OCI-LY1 (cell line): ENCODE measurements around the gene PLEKHM3.

Experiments
- H2AFZ ChIP-seq: fragments of 200-600 bp; sonication (generic), shearing (Covaris generic); 2 replicates; pipeline ENCODE4 v1.6.0; 2014; ENCODE audit warnings: antibody characterized with exemption, mild to moderate bottlenecking, low read length
- H3F3A ChIP-seq: fragments of 200-600 bp; sonication (generic), shearing (Covaris generic); 2 replicates; pipeline ENCODE4 v1.6.0; 2014; ENCODE audit warnings: mild to moderate bottlenecking, antibody characterized with exemption, low read length, moderate library complexity; ENCODE audit not compliant: insufficient read depth
- H3K27ac ChIP-seq: fragments of 200-600 bp; sonication (generic); 2 replicates; pipeline ENCODE4 v1.5.1; 2014; ENCODE audit warnings: low read length, mixed run types, mild to moderate bottlenecking, low read depth; ENCODE audit not compliant: poor library complexity, severe bottlenecking
- H3K27me3 ChIP-seq: fragments of 200-600 bp; sonication (generic); 2 replicates; pipeline ENCODE4 v1.6.0; 2014; ENCODE audit warnings: antibody characterized with exemption, mild to moderate bottlenecking, low read length, moderate library complexity; ENCODE audit not compliant: insufficient read depth
- H3K36me3 ChIP-seq: fragments of 200-600 bp; sonication (generic); 2 replicates; pipeline ENCODE4 v1.6.1; 2014; ENCODE audit warnings: mild to moderate bottlenecking, antibody characterized with exemption, low read length, moderate library complexity, mixed read lengths; ENCODE audit not compliant: insufficient read depth
- H3K4me1 ChIP-seq: fragments of 200-600 bp; sonication (generic); 2 replicates; pipeline ENCODE4 v1.5.1; 2014; ENCODE audit warnings: mild to moderate bottlenecking, low read length, moderate library complexity; ENCODE audit not compliant: insufficient read depth, severe bottlenecking
- H3K4me2 ChIP-seq: fragments of 200-600 bp; sonication (generic), shearing (Covaris generic); 2 replicates; pipeline ENCODE4 v1.6.1; 2014; ENCODE audit warnings: low read length
- H3K4me3 ChIP-seq: fragments of 200-600 bp; sonication (generic); 2 replicates; pipeline ENCODE4 v1.5.1; 2014; ENCODE audit warnings: low read length, low read depth, mild to moderate bottlenecking, mixed read lengths; ENCODE audit not compliant: poor library complexity, severe bottlenecking
- H3K79me2 ChIP-seq: fragments of 200-600 bp; shearing (Covaris generic); 2 replicates; pipeline ENCODE4 v1.6.1; 2016; ENCODE audit warnings: mixed run types, low read length, mixed read lengths; ENCODE audit not compliant: insufficient read depth
- H3K9ac ChIP-seq: fragments of 200-600 bp; sonication (generic), shearing (Covaris generic); 2 replicates; pipeline ENCODE4 v1.6.1; 2014; ENCODE audit warnings: mild to moderate bottlenecking, low read length, mixed read lengths
- H3K9me2 ChIP-seq: fragments of 200-600 bp; sonication (generic), shearing (Covaris generic); 2 replicates; pipeline ENCODE4 v1.6.1; 2014; ENCODE audit warnings: low read depth, mild to moderate bottlenecking, low read length, mixed read lengths
- H3K9me3 ChIP-seq: fragments of 200-600 bp; shearing (Covaris generic); 2 replicates; pipeline ENCODE4 v1.6.1; 2014; ENCODE audit warnings: low read length, mixed read lengths
- H4K20me1 ChIP-seq: fragments of 200-600 bp; sonication (generic), shearing (Covaris generic); 2 replicates; pipeline ENCODE4 v1.6.0; 2016; ENCODE audit warnings: mild to moderate bottlenecking, low read length; ENCODE audit not compliant: insufficient read depth
- EZH2 ChIP-seq: fragments of 200-600 bp; sonication (generic), shearing (Covaris generic); IDR thresholded peaks from 2 replicates; pipeline ENCODE4 v1.8.0; 2017; ENCODE audit warnings: borderline replicate concordance, mixed run types, mild to moderate bottlenecking, antibody characterized with exemption, low read length, moderate library complexity, mixed read lengths
- TF ChIP-seq, protein P1 (sequence below): fragments of 200-600 bp; sonication (generic), shearing (Covaris generic); IDR thresholded peaks from 2 replicates; pipeline ENCODE4 v1.5.1; 2017; ENCODE audit warnings: mild to moderate bottlenecking, antibody characterized with exemption, low read length, moderate library complexity, mixed read lengths

The PLEKHM3 gene

DNA sequence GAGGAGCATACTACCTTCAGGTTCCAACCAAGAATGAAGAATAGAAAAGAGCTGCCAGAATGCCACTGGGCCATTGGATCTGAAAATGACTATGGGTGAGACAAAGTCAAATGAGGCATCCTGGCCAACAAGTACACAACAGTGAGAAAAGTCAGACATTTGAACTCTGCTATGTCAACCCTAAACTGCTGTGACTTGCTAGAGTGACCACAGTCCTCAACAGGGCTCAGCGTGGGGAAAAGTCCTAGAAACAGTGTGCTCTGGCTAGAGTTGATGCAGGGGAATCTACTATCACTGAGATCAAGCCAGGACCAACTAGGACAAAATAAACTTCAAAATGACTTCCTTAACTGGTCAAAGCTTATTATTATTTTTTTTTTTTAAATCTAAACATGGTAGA is 157.4 kb downstream of the PLEKHM3 start:
- Histone ChIP-seq H3K9me2 (no peaks in the 10 kb centered on the region), H3K9ac (no peak overlapping the region), H3K9me3 (no peaks in the 10 kb centered on the region), H3K4me3 (no peak overlapping the region), H4K20me1 (no peaks in the 10 kb centered on the region), H3K79me2 (no peaks in the 10 kb centered on the region), H2AFZ (no peak overlapping the region), H3F3A (no peaks in the 10 kb centered on the region), H3K27me3 (no peaks in the 10 kb centered on the region), H3K36me3 (no peaks in the 10 kb centered on the region), H3K4me1 (no peaks in the 10 kb centered on the region), H3K27ac (no peak overlapping the region), H3K4me2 (no peak overlapping the region)
- TF ChIP-seq, protein P1, sequence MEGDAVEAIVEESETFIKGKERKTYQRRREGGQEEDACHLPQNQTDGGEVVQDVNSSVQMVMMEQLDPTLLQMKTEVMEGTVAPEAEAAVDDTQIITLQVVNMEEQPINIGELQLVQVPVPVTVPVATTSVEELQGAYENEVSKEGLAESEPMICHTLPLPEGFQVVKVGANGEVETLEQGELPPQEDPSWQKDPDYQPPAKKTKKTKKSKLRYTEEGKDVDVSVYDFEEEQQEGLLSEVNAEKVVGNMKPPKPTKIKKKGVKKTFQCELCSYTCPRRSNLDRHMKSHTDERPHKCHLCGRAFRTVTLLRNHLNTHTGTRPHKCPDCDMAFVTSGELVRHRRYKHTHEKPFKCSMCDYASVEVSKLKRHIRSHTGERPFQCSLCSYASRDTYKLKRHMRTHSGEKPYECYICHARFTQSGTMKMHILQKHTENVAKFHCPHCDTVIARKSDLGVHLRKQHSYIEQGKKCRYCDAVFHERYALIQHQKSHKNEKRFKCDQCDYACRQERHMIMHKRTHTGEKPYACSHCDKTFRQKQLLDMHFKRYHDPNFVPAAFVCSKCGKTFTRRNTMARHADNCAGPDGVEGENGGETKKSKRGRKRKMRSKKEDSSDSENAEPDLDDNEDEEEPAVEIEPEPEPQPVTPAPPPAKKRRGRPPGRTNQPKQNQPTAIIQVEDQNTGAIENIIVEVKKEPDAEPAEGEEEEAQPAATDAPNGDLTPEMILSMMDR, result no peak
- TF ChIP-seq EZH2, result no peak

DNA sequence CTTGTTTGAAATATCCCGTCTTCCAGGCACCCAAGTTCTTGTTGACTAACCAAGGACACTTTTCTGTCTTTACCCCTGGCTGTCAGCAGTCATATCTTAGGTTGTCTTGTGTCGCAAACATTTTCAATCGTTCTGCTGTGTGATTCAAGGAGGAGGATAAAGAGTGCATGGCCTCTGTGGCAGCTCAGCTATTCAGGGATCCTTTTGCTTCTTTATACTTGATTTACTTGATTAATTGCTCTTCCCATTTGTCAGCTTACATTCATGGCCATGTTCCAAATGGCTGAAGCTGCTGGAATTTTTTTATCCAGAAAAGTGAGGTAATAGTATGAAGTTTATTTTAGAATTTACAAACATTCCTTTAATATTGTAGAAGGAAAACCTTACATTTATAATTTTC is 158.3 kb downstream of the PLEKHM3 start:
- H3K9me2 ChIP-seq, result no peaks in the 10 kb centered on the region
- no peaks in the 10 kb centered on the region for H4K20me1 ChIP-seq
- no peak overlapping the region for H3K4me3 ChIP-seq
- H3K79me2 ChIP-seq, result no peaks in the 10 kb centered on the region
- no peaks in the 10 kb centered on the region for H3K4me1 ChIP-seq
- H3K36me3 ChIP-seq, result no peaks in the 10 kb centered on the region
- no peak overlapping the region for H3K9ac ChIP-seq
- H3K4me2 ChIP-seq, result no peak overlapping the region
- H3F3A ChIP-seq, result no peaks in the 10 kb centered on the region
- no peaks in the 10 kb centered on the region for H3K9me3 ChIP-seq
- H3K27me3 ChIP-seq, result no peaks in the 10 kb centered on the region
- H2AFZ ChIP-seq, result no peak overlapping the region
- TF ChIP-seq, protein P1, result no peak
- no peak for TF ChIP-seq EZH2
- H3K27ac ChIP-seq, result no peak overlapping the region

DNA sequence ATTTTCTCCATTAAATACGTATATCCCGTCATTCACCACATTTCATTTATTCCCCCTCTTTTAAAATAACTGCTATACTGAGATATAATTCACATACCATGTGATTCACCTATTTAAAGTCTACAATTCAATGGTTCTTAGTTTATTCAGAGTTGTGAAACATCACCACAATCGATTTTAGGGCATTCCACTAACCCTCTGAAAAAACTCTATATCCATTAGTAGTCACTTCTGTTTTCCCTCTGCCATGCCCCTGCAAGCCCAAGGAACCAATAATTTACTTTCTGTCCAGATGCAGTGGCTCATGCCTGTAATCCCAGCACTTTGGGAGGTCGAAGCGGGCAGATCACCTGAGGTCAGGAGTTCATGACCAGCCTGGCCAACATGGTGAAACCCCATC is 160.1 kb downstream of the PLEKHM3 start:
- H3K4me1 ChIP-seq, result no peaks in the 10 kb centered on the region
- H3K36me3 ChIP-seq, result no peaks in the 10 kb centered on the region
- no peaks in the 10 kb centered on the region for H4K20me1 ChIP-seq
- no peak overlapping the region for H2AFZ ChIP-seq
- H3F3A ChIP-seq, result no peaks in the 10 kb centered on the region
- H3K9me2 ChIP-seq, result no peaks in the 10 kb centered on the region
- no peaks in the 10 kb centered on the region for H3K9me3 ChIP-seq
- no peaks in the 10 kb centered on the region for H3K27me3 ChIP-seq
- no peak overlapping the region for H3K9ac ChIP-seq
- no peaks in the 10 kb centered on the region for H3K79me2 ChIP-seq
- H3K27ac ChIP-seq, result no peak overlapping the region
- no peak overlapping the region for H3K4me2 ChIP-seq
- TF ChIP-seq, protein P1, result no peak
- no peak for TF ChIP-seq EZH2
- no peak overlapping the region for H3K4me3 ChIP-seq
